ENCODE results near the gene MAGT1.

The MAGT1 gene

GRCh38 chrX:77785486-77786364 lies 109.5 kb downstream of the MAGT1 start, which contains the start of gene ATRX:
Gene ATRX, minus strand, starts transcription at chrX:77786216. Its CDS starts 215 bp downstream, at chrX:77786001.
- H3K4me3 ChIP-seq (ENCODE audit: insufficient read depth, low read depth, low read length) = peak within 1 kb of the TSS; percentile 76
- H3K36me3 ChIP-seq (ENCODE audit: control insufficient read depth, insufficient read depth, low read length) = no peaks in the 10 kb centered on the region
- no peaks in the 10 kb centered on the region for H3K9me3 ChIP-seq (ENCODE audit: control insufficient read depth, low read length)
- no peaks in the 10 kb centered on the region for H3K27me3 ChIP-seq (ENCODE audit: control insufficient read depth, insufficient read depth, low read length, poor library complexity, severe bottlenecking)
- 0% methylated on average over 49 to 50 of the region's 61 CpGs for WGBS, 2 experiments
- peak within 1 kb of the TSS; percentile 98 for H3K27ac ChIP-seq (ENCODE audit: insufficient read depth, low read depth, low read length, poor library complexity, severe bottlenecking)
- no peaks in the 10 kb centered on the region for H3K4me1 ChIP-seq (ENCODE audit: control insufficient read depth, insufficient read depth, low read length)

GRCh38 chrX:77779695-77780094 lies 115.5 kb downstream of the MAGT1 start:
- Histone ChIP-seq H3K27ac (ENCODE audit: insufficient read depth, low read depth, low read length, poor library complexity, severe bottlenecking) (no peak overlapping the region), H3K9me3 (ENCODE audit: control insufficient read depth, low read length) (no peaks in the 10 kb centered on the region), H3K36me3 (ENCODE audit: control insufficient read depth, insufficient read depth, low read length) (no peaks in the 10 kb centered on the region), H3K4me1 (ENCODE audit: control insufficient read depth, insufficient read depth, low read length) (no peaks in the 10 kb centered on the region), H3K27me3 (ENCODE audit: control insufficient read depth, insufficient read depth, low read length, poor library complexity, severe bottlenecking) (no peaks in the 10 kb centered on the region), H3K4me3 (ENCODE audit: insufficient read depth, low read depth, low read length) (no peak overlapping the region)
- WGBS, 2 experiments = 91 to 92% methylated on average over 3 of the region's 3 CpGs

- H3K27ac ChIP-seq (ENCODE audit: insufficient read depth, low read depth, low read length, poor library complexity, severe bottlenecking) = no peak overlapping the region
- no peaks in the 10 kb centered on the region for H3K27me3 ChIP-seq (ENCODE audit: control insufficient read depth, insufficient read depth, low read length, poor library complexity, severe bottlenecking)
- H3K9me3 ChIP-seq (ENCODE audit: control insufficient read depth, low read length) = no peaks in the 10 kb centered on the region
- no peak overlapping the region for H3K4me3 ChIP-seq (ENCODE audit: insufficient read depth, low read depth, low read length)
- H3K36me3 ChIP-seq (ENCODE audit: control insufficient read depth, insufficient read depth, low read length) = no peaks in the 10 kb centered on the region
- H3K4me1 ChIP-seq (ENCODE audit: control insufficient read depth, insufficient read depth, low read length) = no peaks in the 10 kb centered on the region
- WGBS, 2 experiments = 95 to 100% methylated on average over 1 to 2 of the region's 2 CpGs
Observed at GRCh38 chrX:77776659-77777058, 118.6 kb downstream of the MAGT1 start.
